ENCODE data around the gene LIN37. TPM values are rescaled to one million over a fixed set of nuclear protein-coding genes. Genes with fewer than 3 reads are reported as not detected.

Gene LIN37
- total RNA-seq, 2 donors from 2014 or later: 11.2 to 25.0 TPM

- no peaks in the 10 kb centered on the region for H3K36me3 Mint-ChIP-seq
- DNase-seq (ENCODE audit: low spot score in 2 of 2): no peak
- peak in 1 of 2 donors; percentile 48 for ATAC-seq
- no peaks in the 10 kb centered on the region for H3K9me3 Mint-ChIP-seq
- H3K27ac Mint-ChIP-seq: no peak overlapping the region
Measured at GRCh38 chr19:35797663-35798062, 49.3 kb downstream of the LIN37 start.

DNA sequence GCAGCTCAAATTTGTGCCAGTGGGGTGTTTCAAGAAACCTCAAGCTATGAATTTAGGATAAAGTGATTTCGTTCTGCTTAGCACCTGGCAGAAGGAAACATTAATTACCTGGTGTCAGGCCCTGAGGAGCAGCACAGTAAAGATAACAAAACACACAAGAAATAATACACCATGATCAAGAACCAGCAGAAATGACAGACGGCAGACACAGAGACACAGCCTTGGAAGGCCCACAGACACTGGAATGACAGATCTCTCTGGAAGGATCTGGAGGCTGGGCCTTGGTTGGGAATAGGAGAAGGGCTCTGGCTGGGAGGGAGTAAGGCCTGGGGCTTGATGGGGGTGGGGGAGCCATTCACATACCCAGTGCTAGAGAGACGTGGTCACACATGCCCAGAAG lies 53.5 kb downstream of the LIN37 start:
- Mint-ChIP-seq H3K9me3 (no peaks in the 10 kb centered on the region), H3K36me3 (no peaks in the 10 kb centered on the region), H3K27ac (no peak overlapping the region)
- no peak for DNase-seq (ENCODE audit: low spot score in 2 of 2)
- no peak for ATAC-seq

Other genes starting within 250 kb of the LIN37 start
- gene DMKN, start 234.9 kb upstream of the LIN37 start, total RNA-seq: 1 to 10 TPM in 1 of 2 donors, under 1 TPM in 1; 0.46 to 3.6 TPM
- not detected for gene SBSN, start 220.3 kb upstream of the LIN37 start, total RNA-seq
- gene GAPDHS, start 215.1 kb upstream of the LIN37 start, total RNA-seq: not detected
- gene TMEM147, start 202.9 kb upstream of the LIN37 start, total RNA-seq: 10 to 100 TPM; 44.1 to 69.1 TPM
- gene ATP4A, start 184.9 kb upstream of the LIN37 start, total RNA-seq: not detected
- gene PMIS2, start 162.4 kb upstream of the LIN37 start, total RNA-seq: not detected
- gene HAUS5, start 135.8 kb upstream of the LIN37 start, total RNA-seq: 10 to 100 TPM; 44.2 to 44.5 TPM
- 10 to 100 TPM; 69.3 to 79.0 TPM for gene RBM42, start 119.5 kb upstream of the LIN37 start, total RNA-seq
- gene ETV2, start 106.8 kb upstream of the LIN37 start, total RNA-seq: under 1 TPM; 0.62 to 0.77 TPM
- gene COX6B1, start 100.3 kb upstream of the LIN37 start, total RNA-seq: 100 to 1,000 TPM; 445 to 472 TPM
- gene UPK1A, start 82.1 kb upstream of the LIN37 start, total RNA-seq: 1 to 10 TPM in 1 of 2 donors, not detected in 1; 4.4 TPM
- 100 to 1,000 TPM; 181 to 198 TPM for gene ZBTB32, start 44.0 kb upstream of the LIN37 start, total RNA-seq
- 100 to 1,000 TPM in 1 of 2 donors, 10 to 100 TPM in 1; 54.6 to 200 TPM for gene KMT2B, start 30.6 kb upstream of the LIN37 start, total RNA-seq
- 100 to 1,000 TPM in 1 of 2 donors, 10 to 100 TPM in 1; 74.6 to 245 TPM for gene IGFLR1, start 6.1 kb upstream of the LIN37 start, total RNA-seq
- gene U2AF1L4, start 3.2 kb upstream of the LIN37 start, total RNA-seq: 10 to 100 TPM; 33.8 to 69.0 TPM
- gene PSENEN, start 2.9 kb upstream of the LIN37 start, total RNA-seq: 10 to 100 TPM; 43.2 to 49.4 TPM
- under 1 TPM; 0.32 to 0.99 TPM for gene HSPB6, start 8.5 kb downstream of the LIN37 start, total RNA-seq
- gene PROSER3, start 9.6 kb downstream of the LIN37 start, total RNA-seq: 10 to 100 TPM; 28.3 to 49.4 TPM
- 100 to 1,000 TPM in 1 of 2 donors, 10 to 100 TPM in 1; 38.7 to 106 TPM for gene ARHGAP33, start 27.0 kb downstream of the LIN37 start, total RNA-seq
- not detected for gene PRODH2, start 64.3 kb downstream of the LIN37 start, total RNA-seq
- under 1 TPM in 1 of 2 donors, not detected in 1; 0.10 TPM for gene NPHS1, start 103.9 kb downstream of the LIN37 start, total RNA-seq
- 1 to 10 TPM; 1.2 to 3.3 TPM for gene KIRREL2, start 108.3 kb downstream of the LIN37 start, total RNA-seq
- gene APLP1, start 120.0 kb downstream of the LIN37 start, total RNA-seq: 1 to 10 TPM; 2.9 to 9.3 TPM
- 100 to 1,000 TPM in 1 of 2 donors, 10 to 100 TPM in 1; 58.9 to 144 TPM for gene NFKBID, start 152.0 kb downstream of the LIN37 start, total RNA-seq
- 10 to 100 TPM; 40.0 to 48.5 TPM for gene HCST, start 154.0 kb downstream of the LIN37 start, total RNA-seq
- gene TYROBP, start 159.7 kb downstream of the LIN37 start, total RNA-seq: under 1 TPM in 1 of 2 donors, not detected in 1; 0.75 TPM
- gene LRFN3, start 187.8 kb downstream of the LIN37 start, total RNA-seq: 10 to 100 TPM in 1 of 2 donors, 1 to 10 TPM in 1; 6.4 to 10.1 TPM
- 10 to 100 TPM; 23.0 to 24.7 TPM for gene SDHAF1, start 246.6 kb downstream of the LIN37 start, total RNA-seq

Measured in activated naive CD4-positive, alpha-beta T cell treated with anti-CD3 and anti-CD28 coated beads, Interleukin-2, amount 50 U/mL, for 72 hours (primary cell).